ENCODE results near the gene BFAR.

GRCh38 chr16:14649816-14650215 is 17.1 kb downstream of the BFAR start:
- TF ChIP-seq CTCF (IDR thresholded peaks at IDR 0.05; ENCODE audit: low read depth, low read length, poor library complexity, severe bottlenecking), result no peak
- no peak for TF ChIP-seq EZH2phosphoT487 (IDR thresholded peaks at IDR 0.05; ENCODE audit: borderline replicate concordance, low read length)

Data from DOHH2 (cell line).